Endothelial cell of umbilical vein (primary cell): ENCODE data around the gene SRBD1. TPM values are rescaled to one million over a fixed set of nuclear protein-coding genes. Genes with fewer than 3 reads are reported as not detected.

Source experiments
- BruUV-seq: library from RNA; stranded (reverse); fragments of 400-500 nt; replicated peaks from 2 replicates; lab custom pipeline; 2021; lab: Mats Ljungman, UMichigan
- CTCF ChIA-PET: fragments of 300-600, 350-600 bp; sonication (Branson Sonifier 250); formaldehyde crosslinking; loops from one replicate; lab custom pipeline; 2021; ENCODE audit warnings: antibody characterized with exemption, inconsistent platforms; lab: Charles Lee
- POLR2A ChIA-PET: fragments of 300-600, 350-600 bp; sonication (Branson Sonifier 250); formaldehyde crosslinking; loops from one replicate; lab custom pipeline; 2021; ENCODE audit warnings: antibody characterized with exemption, inconsistent platforms; lab: Charles Lee
- DNase-seq: peaks from one replicate; pipeline ENCODE4 v3.0.0-alpha.2; 2011; ENCODE audit warnings: low read depth, low spot score
- FAIRE-seq: peaks from 2 replicates; lab custom pipeline; 2011; peaks lifted over from hg19 to GRCh38; lab: Jason Lieb, UNC
- H2AFZ ChIP-seq: 2 replicates; pipeline ENCODE4 v1.6.0; 2012; ENCODE audit warnings: low read depth, low read length, control low read depth, inconsistent platforms
- H3K27ac ChIP-seq: 2 replicates; pipeline ENCODE4 v1.5.1; 2011; ENCODE audit warnings: low read depth, mild to moderate bottlenecking, control low read depth, low read length, moderate library complexity; ENCODE audit not compliant: insufficient read depth
- H3K27me3 ChIP-seq, 2 experiments: 2 replicates each; pipeline versions ENCODE4 v1.6.0 to v1.6.1; 2011; ENCODE audit warnings: low read length in 2 of 2, mixed read lengths in 1 of 2; ENCODE audit not compliant: control insufficient read depth in 2 of 2, insufficient read depth in 2 of 2
- H3K36me3 ChIP-seq, 2 experiments: 2 replicates in 1 of 2; 3 replicates in 1 of 2; pipeline ENCODE4 v1.5.1; 2011; ENCODE audit warnings: low read length in 2 of 2, mild to moderate bottlenecking in 1 of 2, moderate library complexity in 1 of 2; ENCODE audit not compliant: control insufficient read depth in 2 of 2, insufficient read depth in 2 of 2; ENCODE audit errors: extremely low read depth in 1 of 2
- H3K4me1 ChIP-seq: 3 replicates; pipeline ENCODE4 v1.5.1; 2011; ENCODE audit warnings: mild to moderate bottlenecking, low read length; ENCODE audit not compliant: control insufficient read depth, insufficient read depth; ENCODE audit errors: extremely low read depth
- H3K4me2 ChIP-seq: 2 replicates; pipeline ENCODE4 v1.6.1; 2011; ENCODE audit warnings: low read length, control low read depth, mixed read lengths; ENCODE audit not compliant: insufficient read depth
- H3K4me3 ChIP-seq, 3 experiments: fragments of 200-600 bp in 1 of 3; sonication (generic), shearing (Covaris generic) in 1 of 3; replicated peaks in 1 of 3; 2 replicates each; pipeline ENCODE4 v1.5.1; 2011 to 2016; ENCODE audit warnings: control low read depth in 3 of 3, low read length in 3 of 3, mild to moderate bottlenecking in 2 of 3, inconsistent platforms in 1 of 3, low read depth in 1 of 3, moderate library complexity in 1 of 3; ENCODE audit not compliant: insufficient read depth in 1 of 3
- H3K79me2 ChIP-seq: 2 replicates; pipeline ENCODE4 v1.6.0; 2012; ENCODE audit warnings: low read length, inconsistent platforms; ENCODE audit not compliant: control insufficient read depth, insufficient read depth
- H3K9ac ChIP-seq: replicated peaks from 2 replicates; pipeline ENCODE3; 2011; ENCODE audit warnings: low read length, control low read depth; ENCODE audit not compliant: insufficient read depth; ENCODE audit errors: extremely low read depth
- H3K9me1 ChIP-seq: replicated peaks from 3 replicates; pipeline ENCODE4 v1.6.0; 2011; ENCODE audit warnings: mild to moderate bottlenecking, low read length; ENCODE audit not compliant: control insufficient read depth, insufficient read depth; ENCODE audit errors: extremely low read depth
- H3K9me3 ChIP-seq: replicated peaks from 2 replicates; pipeline ENCODE4 v1.5.1; 2012; ENCODE audit warnings: low read length, inconsistent platforms; ENCODE audit not compliant: control insufficient read depth, insufficient read depth
- H4K20me1 ChIP-seq: replicated peaks from 2 replicates; pipeline ENCODE3; 2011; ENCODE audit warnings: mild to moderate bottlenecking, low read length; ENCODE audit not compliant: control insufficient read depth, insufficient read depth; ENCODE audit errors: extremely low read depth
- EZH2 ChIP-seq: IDR thresholded peaks from 2 replicates; pipeline ENCODE4 v1.6.1; 2012; ENCODE audit warnings: borderline replicate concordance, low read depth, mild to moderate bottlenecking, moderate library complexity, low read length, inconsistent platforms; ENCODE audit not compliant: severe bottlenecking
- FOS ChIP-seq: IDR thresholded peaks from 2 replicates; pipeline ENCODE4 v1.6.1; 2011; ENCODE audit warnings: mild to moderate bottlenecking, low read length, moderate library complexity, borderline replicate concordance; ENCODE audit not compliant: insufficient read depth
- GATA2 ChIP-seq: IDR thresholded peaks from 2 replicates; pipeline ENCODE4 v1.7.0; 2011; ENCODE audit warnings: low read depth, mild to moderate bottlenecking, moderate library complexity, mixed read lengths, low read length; ENCODE audit not compliant: insufficient read length, insufficient read depth
- JUN ChIP-seq: IDR thresholded peaks from 2 replicates; pipeline ENCODE4 v1.6.1; 2011; ENCODE audit warnings: borderline replicate concordance, low read depth; ENCODE audit not compliant: insufficient read length, insufficient read depth
- MAX ChIP-seq: IDR thresholded peaks from 2 replicates; pipeline ENCODE4 v1.6.1; 2011; ENCODE audit not compliant: insufficient read depth, insufficient read length
- MYC ChIP-seq: IDR thresholded peaks from one replicate; pipeline ENCODE4 v1.6.1; 2011; ENCODE audit warnings: mild to moderate bottlenecking, low read depth, low read length
- POLR2A ChIP-seq: IDR thresholded peaks from 2 replicates; pipeline ENCODE4 v1.6.1; 2012; ENCODE audit warnings: low read depth, mild to moderate bottlenecking, control low read depth, low read length
- POLR2AphosphoS5 ChIP-seq: IDR thresholded peaks from 2 replicates; pipeline ENCODE4 v1.6.1; 2012; ENCODE audit warnings: low read depth, mild to moderate bottlenecking, control low read depth, low read length, moderate library complexity; ENCODE audit not compliant: insufficient read depth
- dilution Hi-C: fragments of 300-500 bp; cut with MboI; formaldehyde crosslinking; loops from one replicate; pipeline ENCODE4 v1.15.0; 2019; ENCODE audit warnings: low sequenced_read_pairs; ENCODE audit not compliant: extremely low pct_ligation_motif_present
- intact Hi-C: fragments of 100-400 bp; cut with micrococcal nuclease; formaldehyde crosslinking; loops from one replicate; pipeline ENCODE4 v1.10.0; 2022
- polyA plus RNA-seq, 4 experiments: library from polyadenylated mRNA; depleted of rRNA in 3 of 4; stranded (reverse) in 3 of 4; unstranded in 1 of 4; fragments of >200 nt; gene quantifications; 2 replicates each; pipeline versions ENCODE4 v1.2.1 to v1.2.3, GENCODE V29; 2011 to 2012; ENCODE audit warnings: missing spikeins in 1 of 4
- total RNA-seq: library from RNA; stranded (reverse); gene quantifications from 2 replicates; pipeline ENCODE4 v1.2.3, GENCODE V29; 2021
- TF ChIP-seq, protein P1 (sequence below), 2 donors: IDR thresholded peaks; 1 replicate in 1 of 2; 2 replicates in 1 of 2; pipeline ENCODE4 v1.5.1; 2011; ENCODE audit warnings: low read length in 2 of 2, mild to moderate bottlenecking in 2 of 2, moderate library complexity in 2 of 2, control low read depth in 1 of 2, inconsistent platforms in 1 of 2, low read depth in 1 of 2; ENCODE audit not compliant: insufficient read depth in 1 of 2; ENCODE audit errors: extremely low read depth in 1 of 2

SRBD1 gene
- total and polyA plus RNA-seq, 2 donors (not counting 3 experiments of a cell fraction or from before 2014, with no cell fraction given), result 3.7 to 12.5 TPM

DNA sequence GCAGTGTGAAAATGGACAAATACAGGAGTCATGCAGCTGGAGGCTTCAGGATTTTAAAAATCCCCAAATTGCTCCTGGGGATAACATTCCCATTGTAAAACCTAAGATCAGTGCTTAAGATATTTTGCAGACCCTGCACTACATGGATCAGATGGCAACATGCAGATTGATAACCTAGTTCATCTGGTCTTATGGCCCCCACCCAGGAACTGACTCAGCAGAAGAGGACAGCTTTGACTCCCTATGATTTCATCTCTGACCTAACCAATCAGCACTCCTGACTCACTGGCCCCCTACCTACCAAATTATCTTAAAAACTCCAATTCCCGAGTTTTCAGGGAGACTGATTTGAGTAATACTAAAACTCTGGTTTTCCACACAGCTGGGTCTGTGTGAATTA, 20.0 kb downstream of the SRBD1 start:
- no peaks in the 10 kb centered on the region for H3K27me3 ChIP-seq
- no TSS peak for BruUV-seq
- DNase-seq (no peak), FAIRE-seq (no peak)
- no peaks in the 10 kb centered on the region for H3K36me3 ChIP-seq
- ChIA-PET CTCF (no interaction called here), POLR2A (no interaction called here)
- H3K79me2 ChIP-seq, result peaks cover 2% of the 10 kb centered on the region
- intact Hi-C loops (no loop called here), dilution Hi-C loops (no loop called here)
- H4K20me1 ChIP-seq, result no peaks in the 10 kb centered on the region
- no peak overlapping the region for H2AFZ ChIP-seq
- TF ChIP-seq EZH2, result no peak
- TF ChIP-seq POLR2AphosphoS5, result no peak
- no peak for TF ChIP-seq MYC
- TF ChIP-seq, protein P1, sequence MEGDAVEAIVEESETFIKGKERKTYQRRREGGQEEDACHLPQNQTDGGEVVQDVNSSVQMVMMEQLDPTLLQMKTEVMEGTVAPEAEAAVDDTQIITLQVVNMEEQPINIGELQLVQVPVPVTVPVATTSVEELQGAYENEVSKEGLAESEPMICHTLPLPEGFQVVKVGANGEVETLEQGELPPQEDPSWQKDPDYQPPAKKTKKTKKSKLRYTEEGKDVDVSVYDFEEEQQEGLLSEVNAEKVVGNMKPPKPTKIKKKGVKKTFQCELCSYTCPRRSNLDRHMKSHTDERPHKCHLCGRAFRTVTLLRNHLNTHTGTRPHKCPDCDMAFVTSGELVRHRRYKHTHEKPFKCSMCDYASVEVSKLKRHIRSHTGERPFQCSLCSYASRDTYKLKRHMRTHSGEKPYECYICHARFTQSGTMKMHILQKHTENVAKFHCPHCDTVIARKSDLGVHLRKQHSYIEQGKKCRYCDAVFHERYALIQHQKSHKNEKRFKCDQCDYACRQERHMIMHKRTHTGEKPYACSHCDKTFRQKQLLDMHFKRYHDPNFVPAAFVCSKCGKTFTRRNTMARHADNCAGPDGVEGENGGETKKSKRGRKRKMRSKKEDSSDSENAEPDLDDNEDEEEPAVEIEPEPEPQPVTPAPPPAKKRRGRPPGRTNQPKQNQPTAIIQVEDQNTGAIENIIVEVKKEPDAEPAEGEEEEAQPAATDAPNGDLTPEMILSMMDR (IDR thresholded peaks at IDR 0.05; ENCODE audit: extremely low read depth in 1 of 2, insufficient read depth in 1 of 2, low read depth in 1 of 2, low read length in 2 of 2), result no peak
- H3K4me2 ChIP-seq, result no peak overlapping the region
- H3K4me3 ChIP-seq, result no peak overlapping the region
- H3K4me1 ChIP-seq, result no peaks in the 10 kb centered on the region
- H3K27ac ChIP-seq, result no peak overlapping the region
- no peak overlapping the region for H3K9ac ChIP-seq
- no peaks in the 10 kb centered on the region for H3K9me1 ChIP-seq
- H3K9me3 ChIP-seq, result no peaks in the 10 kb centered on the region

DNA sequence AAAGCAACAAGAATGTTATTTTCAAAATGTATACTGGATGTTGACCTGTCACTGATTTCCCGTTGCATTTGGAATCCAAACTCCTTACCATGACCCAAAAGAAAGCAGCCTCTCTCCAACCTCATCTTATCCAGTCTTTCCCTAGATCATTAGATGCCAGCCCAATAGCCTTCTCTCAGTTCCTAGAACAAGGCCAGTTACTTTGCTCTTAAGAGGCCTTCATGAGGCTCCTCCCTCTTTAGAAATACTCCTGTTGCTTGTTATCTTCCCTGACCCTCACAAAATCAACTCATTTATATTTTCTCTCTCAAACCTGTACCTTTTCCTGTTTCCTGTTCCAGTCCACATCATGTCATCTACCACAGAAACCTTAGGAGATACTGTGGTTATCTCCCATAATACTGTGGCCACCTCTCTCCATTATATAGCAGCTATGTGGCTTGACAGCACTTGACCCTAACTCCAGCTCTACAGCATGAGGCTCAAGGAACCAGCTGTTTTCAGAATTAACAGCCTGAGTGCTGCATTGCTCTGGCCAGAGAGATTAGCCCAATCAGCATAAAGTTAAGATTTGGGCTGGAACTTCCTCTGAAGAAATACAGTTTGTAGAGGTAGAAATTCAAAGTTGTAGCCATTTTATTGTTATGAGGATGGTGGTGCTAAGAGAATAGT, 22.8 kb downstream of the SRBD1 start:
- Histone ChIP-seq H3K27ac (no peak overlapping the region), H3K4me1 (peaks cover 3% of the 10 kb centered on the region), H2AFZ (no peak overlapping the region), H3K9me3 (no peaks in the 10 kb centered on the region), H3K79me2 (peaks cover 2% of the 10 kb centered on the region), H3K36me3 (no peaks in the 10 kb centered on the region), H3K4me3 (no peak overlapping the region), H4K20me1 (no peaks in the 10 kb centered on the region), H3K9me1 (no peaks in the 10 kb centered on the region), H3K27me3 (no peaks in the 10 kb centered on the region), H3K9ac (no peak overlapping the region), H3K4me2 (no peak overlapping the region)
- ChIA-PET CTCF (interaction anchor here (3.0 kb wide), 1 partner anchor 10 kb away, joined by 12 read pairs; no protein-coding TSS in a partner anchor), POLR2A (no interaction called here)
- TF ChIP-seq MAX (no peak), GATA2 (no peak), JUN (no peak), MYC (no peak), POLR2A (no peak), EZH2 (no peak), POLR2AphosphoS5 (no peak), FOS (no peak)
- TF ChIP-seq, protein P1 (IDR thresholded peaks at IDR 0.05; ENCODE audit: extremely low read depth in 1 of 2, insufficient read depth in 1 of 2, low read depth in 1 of 2, low read length in 2 of 2), result no peak
- no TSS peak for BruUV-seq
- intact Hi-C loops, result loop anchor here (5.0 kb wide), 1 partner anchor 189 kb away; no protein-coding TSS in a partner anchor
- FAIRE-seq, result no peak
- dilution Hi-C loops, result no loop called here
- no peak for DNase-seq
